Hepatocyte (in vitro differentiated cells): ENCODE results near the gene TLL1. TPM values are rescaled to one million over a fixed set of nuclear protein-coding genes. Genes with fewer than 3 reads are reported as not detected.

Source experiments
- DNase-seq: peaks from one replicate; pipeline ENCODE4 v3.0.0-alpha.2; 2016; ENCODE audit warnings: low spot score
- H2AFZ ChIP-seq: fragments of 200-600 bp; sonication (generic); 2 replicates; pipeline ENCODE4 v1.6.0; 2016; ENCODE audit warnings: antibody characterized with exemption, mild to moderate bottlenecking
- H3K27ac ChIP-seq: fragments of 200-600 bp; sonication (generic); 2 replicates; pipeline ENCODE4 v1.5.1; 2016; ENCODE audit warnings: mild to moderate bottlenecking
- H3K27me3 ChIP-seq: fragments of 200-600 bp; sonication (generic); 2 replicates; pipeline ENCODE4 v1.6.1; 2016
- H3K36me3 ChIP-seq: fragments of 200-600 bp; sonication (generic); replicated peaks from 2 replicates; pipeline ENCODE4 v1.5.1; 2016; ENCODE audit warnings: low read depth; ENCODE audit not compliant: insufficient read depth
- H3K4me1 ChIP-seq: fragments of 200-600 bp; sonication (generic); 2 replicates; pipeline ENCODE4 v1.5.1; 2016; ENCODE audit warnings: mild to moderate bottlenecking, moderate library complexity; ENCODE audit not compliant: insufficient read depth
- H3K4me2 ChIP-seq: fragments of 200-600 bp; sonication (generic); 2 replicates; pipeline ENCODE4 v1.6.0; 2016
- H3K4me3 ChIP-seq: fragments of 200-600 bp; sonication (generic); 2 replicates; pipeline ENCODE4 v1.5.1; 2016; ENCODE audit warnings: mild to moderate bottlenecking
- H3K79me2 ChIP-seq: fragments of 200-600 bp; sonication (generic); 2 replicates; pipeline ENCODE4 v1.6.0; 2017; ENCODE audit warnings: mild to moderate bottlenecking
- H3K9me2 ChIP-seq: fragments of 200-600 bp; sonication (generic); replicated peaks from 2 replicates; pipeline ENCODE4 v1.6.0; 2017; ENCODE audit warnings: mild to moderate bottlenecking; ENCODE audit not compliant: insufficient read depth
- H3K9me3 ChIP-seq: fragments of 200-600 bp; sonication (generic); 2 replicates; pipeline ENCODE4 v1.5.1; 2016; ENCODE audit warnings: low read depth, mild to moderate bottlenecking
- H4K20me1 ChIP-seq: fragments of 200-600 bp; sonication (generic); 2 replicates; pipeline ENCODE4 v1.6.0; 2016; ENCODE audit warnings: mild to moderate bottlenecking; ENCODE audit not compliant: insufficient read depth, poor library complexity, severe bottlenecking
- EZH2 ChIP-seq: fragments of 200-600 bp; sonication (generic); IDR thresholded peaks from 2 replicates; pipeline ENCODE4 v1.6.1; 2016; ENCODE audit warnings: antibody characterized with exemption, mild to moderate bottlenecking, borderline replicate concordance
- EZH2phosphoT487 ChIP-seq: fragments of 200-600 bp; sonication (generic); IDR thresholded peaks from one replicate; pipeline ENCODE4 v1.6.1; 2018; ENCODE audit warnings: antibody characterized with exemption, mild to moderate bottlenecking, low read depth, moderate library complexity; ENCODE audit not compliant: unreplicated experiment, severe bottlenecking
- WGBS: methylation state at CpG from one replicate; pipeline ENCODE4 v1.1.6; 2016; ENCODE audit warnings: low lambda C conversion rate; ENCODE audit errors: missing lambda C conversion rate; 5-methylcytosine and 5-hydroxymethylcytosine counted together
- polyA plus RNA-seq: library from polyadenylated mRNA; unstranded; fragments of >200 nt; fragmentation: Nextera tagmentation; extraction: Ambion mirVana; gene quantifications from 2 replicates; pipeline ENCODE4 v1.2.1, GENCODE V29; 2016
- total RNA-seq: library from RNA; depleted of rRNA; stranded (reverse); fragments of >200 nt; gene quantifications from 2 replicates; pipeline ENCODE4 v1.2.3, GENCODE V29; 2014
- TF ChIP-seq, protein P1 (sequence below): fragments of 200-600 bp; sonication (generic); IDR thresholded peaks from 2 replicates; pipeline ENCODE4 v1.5.1; 2016; ENCODE audit warnings: antibody characterized with exemption, mild to moderate bottlenecking; ENCODE audit not compliant: poor library complexity

TLL1 gene
- total and polyA plus RNA-seq, 2 experiments from 2014 or later, result 0.30 to 0.97 TPM

- no peak for DNase-seq
- H3K4me2 ChIP-seq, result no peak overlapping the region
- no peak for TF ChIP-seq EZH2
- TF ChIP-seq, protein P1, sequence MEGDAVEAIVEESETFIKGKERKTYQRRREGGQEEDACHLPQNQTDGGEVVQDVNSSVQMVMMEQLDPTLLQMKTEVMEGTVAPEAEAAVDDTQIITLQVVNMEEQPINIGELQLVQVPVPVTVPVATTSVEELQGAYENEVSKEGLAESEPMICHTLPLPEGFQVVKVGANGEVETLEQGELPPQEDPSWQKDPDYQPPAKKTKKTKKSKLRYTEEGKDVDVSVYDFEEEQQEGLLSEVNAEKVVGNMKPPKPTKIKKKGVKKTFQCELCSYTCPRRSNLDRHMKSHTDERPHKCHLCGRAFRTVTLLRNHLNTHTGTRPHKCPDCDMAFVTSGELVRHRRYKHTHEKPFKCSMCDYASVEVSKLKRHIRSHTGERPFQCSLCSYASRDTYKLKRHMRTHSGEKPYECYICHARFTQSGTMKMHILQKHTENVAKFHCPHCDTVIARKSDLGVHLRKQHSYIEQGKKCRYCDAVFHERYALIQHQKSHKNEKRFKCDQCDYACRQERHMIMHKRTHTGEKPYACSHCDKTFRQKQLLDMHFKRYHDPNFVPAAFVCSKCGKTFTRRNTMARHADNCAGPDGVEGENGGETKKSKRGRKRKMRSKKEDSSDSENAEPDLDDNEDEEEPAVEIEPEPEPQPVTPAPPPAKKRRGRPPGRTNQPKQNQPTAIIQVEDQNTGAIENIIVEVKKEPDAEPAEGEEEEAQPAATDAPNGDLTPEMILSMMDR, result no peak
- TF ChIP-seq EZH2phosphoT487, result no peak
- no peak overlapping the region for H3K27ac ChIP-seq
- no peaks in the 10 kb centered on the region for H3K9me3 ChIP-seq
- no peaks in the 10 kb centered on the region for H3K36me3 ChIP-seq
- 93% methylated on average over 1 of the region's 1 CpG for WGBS
- no peak overlapping the region for H3K4me3 ChIP-seq
- H2AFZ ChIP-seq, result no peak overlapping the region
- no peaks in the 10 kb centered on the region for H3K4me1 ChIP-seq
- H3K79me2 ChIP-seq, result no peaks in the 10 kb centered on the region
- no peaks in the 10 kb centered on the region for H3K9me2 ChIP-seq
- no peaks in the 10 kb centered on the region for H4K20me1 ChIP-seq
- no peaks in the 10 kb centered on the region for H3K27me3 ChIP-seq
These were observed 99.7 kb downstream of the TLL1 start for GRCh38 chr4:165972747-165973146.

DNA sequence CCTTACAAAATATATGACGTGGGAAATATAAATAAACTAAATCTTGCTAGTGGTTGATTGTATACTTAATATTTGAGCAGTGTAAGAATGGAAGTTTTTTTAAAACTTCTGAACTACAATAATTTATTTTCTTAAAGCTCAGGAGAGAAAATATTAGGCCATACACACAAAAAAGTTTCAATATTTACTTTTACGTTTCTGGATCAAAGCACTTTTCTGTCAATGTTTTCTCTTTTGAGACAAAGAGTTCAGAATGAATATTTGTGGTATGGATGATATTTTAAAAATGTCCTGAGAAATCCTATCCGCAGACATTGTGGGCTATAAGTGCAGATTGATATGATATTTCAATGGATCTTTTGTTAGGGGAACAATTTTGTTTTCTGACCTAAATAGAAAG, 109.9 kb downstream of the TLL1 start:
- 62% methylated on average over 3 of the region's 3 CpGs for WGBS
- TF ChIP-seq, protein P1, result no peak
- TF ChIP-seq EZH2 (no peak), EZH2phosphoT487 (no peak)
- Histone ChIP-seq H3K9me3 (no peaks in the 10 kb centered on the region), H3K4me1 (no peaks in the 10 kb centered on the region), H3K4me3 (no peak overlapping the region), H3K9me2 (no peaks in the 10 kb centered on the region), H3K4me2 (no peak overlapping the region), H3K27me3 (no peaks in the 10 kb centered on the region), H3K27ac (no peak overlapping the region), H3K79me2 (no peaks in the 10 kb centered on the region), H2AFZ (no peak overlapping the region), H3K36me3 (no peaks in the 10 kb centered on the region), H4K20me1 (no peaks in the 10 kb centered on the region)
- DNase-seq, result no peak

DNA sequence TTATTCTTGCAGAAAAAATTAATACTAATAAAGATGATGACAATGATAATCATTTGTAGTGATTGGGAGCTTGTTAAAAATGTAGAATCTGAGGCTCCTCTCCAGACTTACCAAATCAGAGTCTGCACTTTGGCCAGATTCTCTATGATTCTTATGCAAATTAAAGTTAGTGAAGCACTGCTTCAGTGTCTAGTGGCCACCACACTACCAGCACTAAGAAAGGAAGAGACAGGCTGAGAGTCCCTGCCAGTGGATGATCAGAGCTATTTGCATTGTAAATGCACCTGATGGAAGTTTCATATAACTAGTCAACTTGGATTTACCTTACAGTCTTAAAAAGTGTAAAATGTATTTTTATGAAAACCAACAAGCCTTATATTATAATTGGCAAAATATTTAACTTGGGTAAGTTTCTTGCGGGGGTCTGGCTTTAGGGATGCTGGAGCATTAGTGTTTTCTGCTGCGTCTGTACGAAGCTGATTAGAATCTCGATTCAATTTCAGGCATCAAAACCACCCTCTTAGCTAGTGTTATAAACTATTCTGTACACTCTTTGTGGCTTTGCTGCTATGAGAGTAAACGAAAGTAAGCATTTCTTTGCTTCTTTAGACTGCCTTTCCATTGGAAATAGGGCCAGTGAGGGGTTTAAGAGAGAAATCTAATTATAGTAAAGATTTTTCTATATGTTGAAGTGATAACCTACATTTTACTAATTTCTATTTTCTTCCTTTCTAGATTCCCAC, 114.1 kb downstream of the TLL1 start:
- Histone ChIP-seq H3K36me3 (no peaks in the 10 kb centered on the region), H2AFZ (no peak overlapping the region), H3K4me2 (no peak overlapping the region), H3K27me3 (no peaks in the 10 kb centered on the region), H3K4me3 (no peak overlapping the region), H4K20me1 (no peaks in the 10 kb centered on the region), H3K9me2 (no peaks in the 10 kb centered on the region), H3K79me2 (no peaks in the 10 kb centered on the region), H3K4me1 (no peaks in the 10 kb centered on the region), H3K9me3 (no peaks in the 10 kb centered on the region), H3K27ac (no peak overlapping the region)
- WGBS, result 80% methylated on average over 5 of the region's 5 CpGs
- TF ChIP-seq, protein P1, result no peak
- no peak for TF ChIP-seq EZH2phosphoT487
- no peak for TF ChIP-seq EZH2
- DNase-seq, result no peak
